Coronary artery (tissue), 2 donors: ENCODE results near the gene SNED1.
A peak's percentile ranks its signal among the peaks of the same experiment; 100 is the strongest.

ENCODE experiments used
- DNase-seq: peaks from one replicate; pipeline ENCODE4 v3.0.0-alpha.2; 2017; ENCODE audit warnings: low spot score
- H3K27ac ChIP-seq, 2 donors: fragments of 200-600 bp; sonication (generic); one replicate each; pipeline ENCODE4 v1.5.1; 2016 to 2019
- H3K4me3 ChIP-seq: fragments of 200-600 bp; sonication (generic); 2 replicates; pipeline ENCODE4 v1.5.1; 2016; ENCODE audit warnings: mild to moderate bottlenecking, moderate library complexity
- TF ChIP-seq, protein P1 (sequence below): fragments of 200-600 bp; sonication (generic); IDR thresholded peaks from one replicate; pipeline ENCODE4 v1.5.1; 2019; ENCODE audit warnings: antibody characterized with exemption

SNED1 gene

DNA sequence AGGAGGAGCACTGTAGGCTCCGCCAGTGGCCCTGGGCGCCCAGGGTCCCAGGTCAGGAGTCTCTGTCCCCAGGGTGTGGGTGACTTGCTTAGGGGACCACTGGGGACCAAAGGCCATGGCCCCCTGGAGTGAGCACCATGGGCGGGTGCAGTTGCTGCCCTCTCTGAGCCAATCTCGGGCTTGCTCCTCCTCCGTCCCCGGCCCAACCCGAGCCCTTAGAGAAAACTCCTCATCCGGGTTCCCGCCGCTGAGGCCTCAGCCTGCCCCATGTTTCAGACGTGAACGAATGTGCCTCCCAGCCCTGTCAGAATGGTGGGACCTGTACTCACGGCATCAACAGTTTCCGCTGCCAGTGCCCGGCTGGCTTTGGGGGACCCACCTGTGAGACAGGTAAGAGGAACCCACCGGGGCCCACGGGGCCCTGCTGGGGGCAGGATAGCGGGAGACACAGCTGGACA is 38.6 kb downstream of the SNED1 start:
- no peak for DNase-seq

DNA sequence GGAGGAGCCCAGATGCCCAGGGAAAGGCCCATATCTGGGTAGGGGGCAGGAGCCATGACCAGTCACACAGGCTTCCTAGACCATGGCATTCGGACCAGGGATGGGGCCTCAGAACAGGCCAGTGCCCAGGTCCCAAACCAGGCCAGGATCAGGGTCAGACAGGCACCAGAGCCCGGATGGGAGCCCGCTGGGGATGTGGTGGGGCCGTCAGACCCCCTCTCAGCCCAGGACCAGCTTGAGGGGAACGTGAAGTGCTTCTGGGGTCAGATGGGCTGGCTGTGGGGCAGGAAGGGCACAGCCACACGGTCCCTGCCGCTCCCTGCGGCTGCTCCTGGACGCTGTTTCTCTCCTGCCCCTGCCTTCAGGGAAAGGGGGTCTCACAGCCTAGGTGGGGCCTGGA is 39.1 kb downstream of the SNED1 start:
- no peak for DNase-seq
- Histone ChIP-seq H3K27ac (no peak overlapping the region), H3K4me3 (no peak overlapping the region)
- TF ChIP-seq, protein P1, sequence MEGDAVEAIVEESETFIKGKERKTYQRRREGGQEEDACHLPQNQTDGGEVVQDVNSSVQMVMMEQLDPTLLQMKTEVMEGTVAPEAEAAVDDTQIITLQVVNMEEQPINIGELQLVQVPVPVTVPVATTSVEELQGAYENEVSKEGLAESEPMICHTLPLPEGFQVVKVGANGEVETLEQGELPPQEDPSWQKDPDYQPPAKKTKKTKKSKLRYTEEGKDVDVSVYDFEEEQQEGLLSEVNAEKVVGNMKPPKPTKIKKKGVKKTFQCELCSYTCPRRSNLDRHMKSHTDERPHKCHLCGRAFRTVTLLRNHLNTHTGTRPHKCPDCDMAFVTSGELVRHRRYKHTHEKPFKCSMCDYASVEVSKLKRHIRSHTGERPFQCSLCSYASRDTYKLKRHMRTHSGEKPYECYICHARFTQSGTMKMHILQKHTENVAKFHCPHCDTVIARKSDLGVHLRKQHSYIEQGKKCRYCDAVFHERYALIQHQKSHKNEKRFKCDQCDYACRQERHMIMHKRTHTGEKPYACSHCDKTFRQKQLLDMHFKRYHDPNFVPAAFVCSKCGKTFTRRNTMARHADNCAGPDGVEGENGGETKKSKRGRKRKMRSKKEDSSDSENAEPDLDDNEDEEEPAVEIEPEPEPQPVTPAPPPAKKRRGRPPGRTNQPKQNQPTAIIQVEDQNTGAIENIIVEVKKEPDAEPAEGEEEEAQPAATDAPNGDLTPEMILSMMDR = no peak

More for the DNA sequence above, 38.6 kb downstream of the SNED1 start:
- TF ChIP-seq, protein P1 = no peak
- peak overlapping the region; percentile 65 for H3K4me3 ChIP-seq
- H3K27ac ChIP-seq = no peak overlapping the region

DNA sequence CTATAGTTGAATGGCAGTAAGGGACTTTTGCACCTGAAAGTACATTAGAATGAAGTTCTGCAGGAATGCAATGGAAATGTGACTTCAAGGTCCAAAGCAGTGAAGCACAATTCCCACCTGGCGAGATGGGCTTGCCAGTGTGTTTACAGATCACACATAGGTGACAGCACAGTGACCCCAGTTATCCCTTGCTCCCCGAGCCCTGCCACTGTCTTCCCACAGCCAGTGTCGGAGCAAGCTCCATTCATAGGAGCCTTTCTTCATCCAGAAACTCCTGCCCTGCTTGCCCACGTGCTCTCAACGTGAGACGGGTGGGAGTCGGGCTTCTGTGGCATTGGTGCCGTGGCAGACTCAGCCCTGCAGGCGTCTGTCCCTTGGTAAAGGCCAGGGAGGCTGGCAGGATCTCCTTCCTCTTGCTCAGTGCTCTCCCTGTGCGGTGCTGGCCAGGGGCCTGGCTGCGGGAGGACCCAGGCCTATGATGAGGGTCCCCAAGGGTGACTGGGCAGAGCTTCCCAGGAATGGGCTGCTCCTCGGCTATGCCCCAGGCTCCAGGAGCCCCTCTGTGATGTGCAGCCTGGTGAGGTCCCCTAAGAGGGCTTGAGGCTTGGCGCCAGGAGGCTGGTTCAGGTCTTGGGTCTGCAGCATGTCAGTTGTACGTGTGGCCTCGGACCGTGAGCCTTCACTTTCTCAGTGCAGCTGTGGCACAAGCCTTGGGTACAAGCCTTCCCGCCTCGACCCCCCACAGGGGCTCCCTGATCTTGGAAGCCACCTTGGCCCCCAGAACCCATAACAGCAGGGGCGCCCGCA is 40.2 kb downstream of the SNED1 start:
- H3K4me3 ChIP-seq = no peak overlapping the region
- no peak overlapping the region for H3K27ac ChIP-seq
- DNase-seq = no peak
- TF ChIP-seq, protein P1 = no peak

DNA sequence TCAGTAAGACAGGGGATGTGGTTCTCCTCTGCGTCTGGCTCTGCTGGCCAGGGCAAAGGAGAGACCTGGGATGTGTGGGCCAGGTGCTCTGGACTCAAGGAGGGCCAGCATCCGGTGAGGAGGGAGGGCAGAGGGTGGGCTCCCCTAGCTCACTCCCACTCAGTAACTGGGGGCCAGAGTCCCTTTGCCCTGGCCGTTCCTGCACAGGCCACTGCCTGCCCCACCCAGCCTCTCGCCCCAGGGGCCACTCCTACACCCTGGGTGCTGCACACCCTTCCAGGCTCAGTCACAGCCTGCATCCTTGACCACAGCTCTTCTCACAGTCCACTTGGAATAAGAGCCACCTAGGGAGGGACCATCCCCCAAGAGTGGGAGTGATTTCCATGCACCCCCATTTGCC is 41.0 kb downstream of the SNED1 start:
- no peak overlapping the region for H3K27ac ChIP-seq
- TF ChIP-seq, protein P1 = no peak
- no peak for DNase-seq
- no peak overlapping the region for H3K4me3 ChIP-seq

DNA sequence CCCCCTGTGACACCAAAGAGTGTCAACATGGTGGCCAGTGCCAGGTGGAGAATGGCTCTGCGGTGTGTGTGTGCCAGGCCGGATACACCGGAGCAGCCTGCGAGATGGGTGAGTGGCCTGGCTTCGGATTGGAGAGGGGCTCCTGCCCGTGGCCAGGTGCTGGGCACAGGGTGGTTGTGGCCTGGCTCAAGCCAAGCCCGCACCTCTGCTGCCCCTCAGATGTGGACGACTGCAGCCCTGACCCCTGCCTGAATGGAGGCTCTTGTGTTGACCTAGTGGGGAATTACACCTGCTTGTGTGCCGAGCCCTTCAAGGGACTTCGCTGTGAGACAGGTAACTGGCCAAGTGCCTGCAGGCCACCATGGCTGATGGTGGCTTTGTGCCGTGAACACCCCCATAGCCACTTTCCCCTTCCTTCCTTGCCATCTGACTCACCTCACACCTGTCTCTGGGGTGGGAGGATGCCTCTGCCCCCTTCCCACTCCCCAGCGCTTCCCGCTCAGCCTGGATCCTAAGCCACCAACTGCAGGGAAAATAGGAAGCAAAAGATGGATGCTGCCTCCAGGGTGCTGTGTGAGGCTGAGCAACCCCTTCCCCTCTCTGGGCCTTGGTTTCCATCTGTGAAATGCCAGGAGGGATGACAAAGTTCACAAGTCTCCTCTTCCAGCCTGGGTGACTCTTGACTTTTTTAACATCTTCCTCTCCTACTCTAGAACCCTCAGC is 41.8 kb downstream of the SNED1 start:
- TF ChIP-seq, protein P1 = no peak
- H3K27ac ChIP-seq = no peak overlapping the region

DNA sequence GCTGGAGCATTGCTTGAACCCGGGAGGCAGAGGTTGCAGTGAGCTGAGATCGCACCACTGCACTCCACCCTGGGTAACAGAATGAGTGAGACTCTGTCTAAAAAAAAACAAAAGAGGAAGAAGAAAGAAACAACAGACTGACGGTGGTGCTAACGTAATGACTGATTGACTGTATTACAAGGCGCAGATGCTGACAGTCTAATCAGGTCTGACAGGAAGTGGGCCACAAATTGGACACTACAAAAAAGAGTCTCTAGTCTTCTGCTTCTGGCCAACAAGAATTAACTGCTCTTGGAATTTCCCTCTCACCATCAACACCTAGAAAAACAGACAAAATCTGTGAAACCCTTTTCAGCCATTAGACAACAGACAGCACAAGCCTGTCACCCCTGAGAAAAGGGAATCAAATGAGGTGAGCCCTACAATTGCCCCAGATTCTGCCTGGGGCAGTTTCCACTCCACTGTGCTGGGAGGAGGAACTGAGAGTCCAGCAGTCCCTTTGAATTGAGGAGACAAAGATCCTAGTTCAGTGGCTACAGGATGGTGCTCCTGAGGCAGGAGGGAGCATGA is 43.3 kb downstream of the SNED1 start:
- TF ChIP-seq, protein P1 = no peak
- no peak overlapping the region for H3K4me3 ChIP-seq
- no peak for DNase-seq
- no peak overlapping the region for H3K27ac ChIP-seq

More for the DNA sequence above, 41.8 kb downstream of the SNED1 start:
- DNase-seq = no peak
- no peak overlapping the region for H3K4me3 ChIP-seq
